GM19324 (cell line): ENCODE data around the gene FCGR2B.
"Not testable (repeated sequence)": the region's sequence is repeated elsewhere in the genome, so short reads cannot be mapped to it uniquely, and the experiment has no call there.

ENCODE experiments used
- ATAC-seq: cut with Tn5 transposase; IDR thresholded peaks from one replicate; pipeline ENCODE4 v1.9.1; 2021; ENCODE audit warnings: mild to moderate bottlenecking, moderate library complexity; ENCODE audit not compliant: unreplicated experiment, low FRiP score

Gene FCGR2B

GRCh38 chr1:161662684-161663339 lies at the start of gene FCGR2B:
Gene FCGR2B (plus strand): TSS chr1:161663143. CDS start chr1:161663242, 99 bp downstream.
- peak; percentile 77 for ATAC-seq

GRCh38 chr1:161616417-161616816 lies 46.5 kb upstream of the FCGR2B start:
- ATAC-seq = not testable (repeated sequence)

- not testable (repeated sequence) for ATAC-seq
Measured at GRCh38 chr1:161618517-161618916, 44.4 kb upstream of the FCGR2B start.

GRCh38 chr1:161620399-161620798 lies 42.5 kb upstream of the FCGR2B start:
- ATAC-seq = not testable (repeated sequence)

- ATAC-seq = peak; percentile 34
Measured at GRCh38 chr1:161621181-161622000, 41.6 kb upstream of the FCGR2B start.

GRCh38 chr1:161622054-161622453 lies 40.9 kb upstream of the FCGR2B start:
- peak; percentile 28 for ATAC-seq

GRCh38 chr1:161623401-161624051 lies 39.4 kb upstream of the FCGR2B start:
- ATAC-seq = not testable (repeated sequence)

- ATAC-seq = not testable (repeated sequence)
Measured at GRCh38 chr1:161624605-161625004, 38.3 kb upstream of the FCGR2B start.

GRCh38 chr1:161626445-161627146 lies 36.3 kb upstream of the FCGR2B start:
- not testable (repeated sequence) for ATAC-seq

GRCh38 chr1:161630128-161630742 lies 32.7 kb upstream of the FCGR2B start:
- not testable (repeated sequence) for ATAC-seq

- no peak for ATAC-seq
Measured at GRCh38 chr1:161631076-161631475, 31.9 kb upstream of the FCGR2B start, which contains the start of gene FCGR3B. Gene FCGR3B (minus strand): TSS chr1:161631176. CDS start chr1:161631094, 82 bp downstream.

- ATAC-seq = not testable (repeated sequence)
Measured at GRCh38 chr1:161634993-161635392, 27.9 kb upstream of the FCGR2B start.

- not testable (repeated sequence) for ATAC-seq
Measured at GRCh38 chr1:161636189-161636782, 26.7 kb upstream of the FCGR2B start.

GRCh38 chr1:161636976-161637375 lies 26.0 kb upstream of the FCGR2B start:
- not testable (repeated sequence) for ATAC-seq

- not testable (repeated sequence) for ATAC-seq
Measured at GRCh38 chr1:161638251-161638993, 24.5 kb upstream of the FCGR2B start.

- not testable (repeated sequence) for ATAC-seq
Measured at GRCh38 chr1:161639203-161639602, 23.7 kb upstream of the FCGR2B start.

- ATAC-seq = not testable (repeated sequence)
Measured at GRCh38 chr1:161642697-161643096, 20.2 kb upstream of the FCGR2B start.

- ATAC-seq = not testable (repeated sequence)
Measured at GRCh38 chr1:161643481-161644208, 19.3 kb upstream of the FCGR2B start.
